Omental fat pad (tissue), 4 donors: ENCODE results near the gene WDR44. TPM values are rescaled to one million over a fixed set of nuclear protein-coding genes. Genes with fewer than 3 reads are reported as not detected.
"Not testable (repeated sequence)": the region's sequence is repeated elsewhere in the genome, so short reads cannot be mapped to it uniquely, and the experiment has no call there.

Experiments used
- ATAC-seq: fragments of 150-250 bp; one replicate; pipeline ENCODE4 v1.9.1; 2016; ENCODE audit warnings: mild to moderate bottlenecking, moderate library complexity; ENCODE audit not compliant: low FRiP score
- DNase-seq: peaks from one replicate; pipeline ENCODE4 v3.0.0-alpha.2; 2019; ENCODE audit warnings: low spot score
- total RNA-seq, 4 donors: library from RNA; depleted of rRNA; stranded (reverse); fragments of >200 nt; gene quantifications; one replicate each; pipeline ENCODE4 v1.1.0, GENCODE V29; 2016
- TF ChIP-seq, protein P1 (sequence below), 3 donors: fragments of 450-650 bp; IDR thresholded peaks; one replicate each; pipeline ENCODE4 v1.5.1; 2016 to 2017; ENCODE audit warnings: antibody characterized with exemption in 3 of 3, mild to moderate bottlenecking in 3 of 3, moderate library complexity in 2 of 3

WDR44 gene, protein sequence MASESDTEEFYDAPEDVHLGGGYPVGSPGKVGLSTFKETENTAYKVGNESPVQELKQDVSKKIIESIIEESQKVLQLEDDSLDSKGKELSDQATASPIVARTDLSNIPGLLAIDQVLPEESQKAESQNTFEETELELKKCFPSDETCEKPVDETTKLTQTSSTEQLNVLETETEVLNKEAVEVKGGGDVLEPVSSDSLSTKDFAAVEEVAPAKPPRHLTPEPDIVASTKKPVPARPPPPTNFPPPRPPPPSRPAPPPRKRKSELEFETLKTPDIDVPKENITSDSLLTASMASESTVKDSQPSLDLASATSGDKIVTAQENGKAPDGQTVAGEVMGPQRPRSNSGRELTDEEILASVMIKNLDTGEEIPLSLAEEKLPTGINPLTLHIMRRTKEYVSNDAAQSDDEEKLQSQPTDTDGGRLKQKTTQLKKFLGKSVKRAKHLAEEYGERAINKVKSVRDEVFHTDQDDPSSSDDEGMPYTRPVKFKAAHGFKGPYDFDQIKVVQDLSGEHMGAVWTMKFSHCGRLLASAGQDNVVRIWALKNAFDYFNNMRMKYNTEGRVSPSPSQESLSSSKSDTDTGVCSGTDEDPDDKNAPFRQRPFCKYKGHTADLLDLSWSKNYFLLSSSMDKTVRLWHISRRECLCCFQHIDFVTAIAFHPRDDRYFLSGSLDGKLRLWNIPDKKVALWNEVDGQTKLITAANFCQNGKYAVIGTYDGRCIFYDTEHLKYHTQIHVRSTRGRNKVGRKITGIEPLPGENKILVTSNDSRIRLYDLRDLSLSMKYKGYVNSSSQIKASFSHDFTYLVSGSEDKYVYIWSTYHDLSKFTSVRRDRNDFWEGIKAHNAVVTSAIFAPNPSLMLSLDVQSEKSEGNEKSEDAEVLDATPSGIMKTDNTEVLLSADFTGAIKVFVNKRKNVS
- total RNA-seq, result 10 to 100 TPM; 16.3 to 21.2 (median 19.7) TPM

- TF ChIP-seq, protein P1, sequence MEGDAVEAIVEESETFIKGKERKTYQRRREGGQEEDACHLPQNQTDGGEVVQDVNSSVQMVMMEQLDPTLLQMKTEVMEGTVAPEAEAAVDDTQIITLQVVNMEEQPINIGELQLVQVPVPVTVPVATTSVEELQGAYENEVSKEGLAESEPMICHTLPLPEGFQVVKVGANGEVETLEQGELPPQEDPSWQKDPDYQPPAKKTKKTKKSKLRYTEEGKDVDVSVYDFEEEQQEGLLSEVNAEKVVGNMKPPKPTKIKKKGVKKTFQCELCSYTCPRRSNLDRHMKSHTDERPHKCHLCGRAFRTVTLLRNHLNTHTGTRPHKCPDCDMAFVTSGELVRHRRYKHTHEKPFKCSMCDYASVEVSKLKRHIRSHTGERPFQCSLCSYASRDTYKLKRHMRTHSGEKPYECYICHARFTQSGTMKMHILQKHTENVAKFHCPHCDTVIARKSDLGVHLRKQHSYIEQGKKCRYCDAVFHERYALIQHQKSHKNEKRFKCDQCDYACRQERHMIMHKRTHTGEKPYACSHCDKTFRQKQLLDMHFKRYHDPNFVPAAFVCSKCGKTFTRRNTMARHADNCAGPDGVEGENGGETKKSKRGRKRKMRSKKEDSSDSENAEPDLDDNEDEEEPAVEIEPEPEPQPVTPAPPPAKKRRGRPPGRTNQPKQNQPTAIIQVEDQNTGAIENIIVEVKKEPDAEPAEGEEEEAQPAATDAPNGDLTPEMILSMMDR (IDR thresholded peaks at IDR 0.05), result no peak
- ATAC-seq (peak; percentile 96), DNase-seq (peak; percentile 70)
Observed at GRCh38 chrX:118345464-118346257, at the start of gene WDR44. WDR44 (plus strand) TSS chrX:118346106; CDS start chrX:118346504, 398 bp downstream.

DNA sequence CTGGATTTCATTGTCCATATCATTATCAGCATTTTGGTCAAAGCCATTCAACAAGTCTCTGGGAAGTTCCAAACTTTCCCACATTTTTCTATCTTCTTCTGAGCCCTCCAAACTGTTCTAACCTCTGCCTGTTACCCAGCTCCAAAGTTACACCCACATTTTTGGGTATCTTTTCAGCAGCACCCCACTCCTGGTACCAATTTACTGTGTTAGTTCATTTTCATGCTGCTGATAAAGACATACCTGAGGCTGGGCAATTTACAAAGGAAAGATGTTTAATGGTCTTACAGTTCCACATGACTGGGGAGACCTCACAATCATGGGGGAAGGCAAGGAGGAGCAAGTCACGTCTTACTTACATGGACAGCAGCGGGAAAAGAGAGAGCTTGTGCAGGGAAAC lies 40.1 kb upstream of the WDR44 start:
- DNase-seq, ATAC-seq: not testable (repeated sequence)

DNA sequence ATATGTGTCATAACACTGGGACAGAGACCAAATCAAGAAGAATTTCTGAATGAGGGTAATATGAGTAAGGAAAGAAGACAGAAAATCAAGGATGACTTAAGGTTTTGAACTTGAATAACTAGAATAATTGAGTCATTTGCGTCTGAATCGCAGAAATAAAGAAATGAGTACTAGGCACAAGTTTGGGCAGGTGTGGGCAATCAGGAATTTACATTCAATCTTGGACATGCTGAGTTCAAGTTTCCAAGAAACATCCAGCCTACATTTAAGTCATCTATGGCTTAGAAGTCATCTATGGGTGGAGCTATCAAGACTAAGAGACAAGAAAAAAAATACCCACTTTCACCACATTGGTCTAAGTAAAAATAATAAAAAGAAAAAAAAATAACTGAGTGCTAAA lies 30.4 kb upstream of the WDR44 start:
- no peak for DNase-seq
- TF ChIP-seq, protein P1 (IDR thresholded peaks at IDR 0.05), result no peak
- no peak for ATAC-seq

DNA sequence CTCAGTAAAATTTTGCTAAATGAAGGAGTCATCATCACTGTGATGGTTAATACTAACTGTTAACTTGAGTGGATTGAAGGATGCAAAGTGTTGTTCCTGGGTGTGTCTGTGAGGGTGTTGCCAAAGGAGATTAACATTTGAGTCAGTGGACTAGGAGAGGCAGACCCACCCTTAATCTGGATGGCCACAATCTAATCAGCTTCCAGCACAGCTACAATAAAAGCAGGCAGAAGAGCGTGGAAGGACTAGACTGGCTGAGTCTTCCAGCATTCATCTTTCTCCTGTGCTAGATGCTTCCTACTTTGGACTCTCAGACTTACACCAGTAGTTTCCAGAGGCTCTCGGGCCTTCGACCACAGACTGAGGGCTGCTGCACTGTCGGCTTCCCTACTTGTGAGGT lies 21.3 kb upstream of the WDR44 start:
- no peak for DNase-seq
- TF ChIP-seq, protein P1 (IDR thresholded peaks at IDR 0.05), result no peak
- ATAC-seq, result no peak

GRCh38 chrX:118325453-118325852 lies 20.5 kb upstream of the WDR44 start:
- DNase-seq, result no peak
- no peak for ATAC-seq
- TF ChIP-seq, protein P1 (IDR thresholded peaks at IDR 0.05), result no peak

GRCh38 chrX:118329175-118329574 lies 16.7 kb upstream of the WDR44 start:
- TF ChIP-seq, protein P1 (IDR thresholded peaks at IDR 0.05), result no peak
- ATAC-seq (no peak), DNase-seq (no peak)

DNA sequence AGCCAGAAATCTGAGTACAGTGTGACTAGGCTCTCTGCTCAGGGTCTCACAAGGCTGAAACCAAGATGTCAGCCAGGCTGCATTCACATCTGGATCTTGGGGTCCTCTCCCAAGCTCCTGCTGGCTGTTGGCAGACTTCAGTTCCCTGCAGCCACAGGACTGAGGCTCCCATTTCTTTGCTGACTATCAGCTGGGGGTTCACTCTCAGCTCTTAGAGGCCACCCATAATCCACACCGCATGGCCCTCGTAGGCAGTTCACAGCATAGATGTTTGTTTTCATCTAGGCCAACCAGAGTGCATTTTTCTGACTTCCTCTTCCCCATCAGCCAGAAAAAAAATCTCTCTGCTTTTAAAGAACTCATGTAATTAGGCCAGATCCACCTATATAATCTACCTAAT lies 8.2 kb upstream of the WDR44 start:
- TF ChIP-seq, protein P1 (IDR thresholded peaks at IDR 0.05), result no peak
- ATAC-seq (no peak), DNase-seq (no peak)
